B cell (primary cell): ENCODE measurements around the gene RIPOR1. TPM values are rescaled to one million over a fixed set of nuclear protein-coding genes. Genes with fewer than 3 reads are reported as not detected.
A peak's percentile ranks its signal among the peaks of the same experiment; 100 is the strongest.
"Not testable (repeated sequence)": the region's sequence is repeated elsewhere in the genome, so short reads cannot be mapped to it uniquely, and the experiment has no call there.

Source experiments
- ATAC-seq: fragments of 200-7000 bp; cut with Tn5 transposase; one replicate; pipeline ENCODE4 v1.10.0; 2021; ENCODE audit warnings: low read depth, mild to moderate bottlenecking, moderate number of reproducible peaks, moderate library complexity
- CTCF ChIA-PET: fragments of 350-600 bp; sonication (Branson Sonifier 250); formaldehyde crosslinking; loops from one replicate; lab custom pipeline; 2021; ENCODE audit warnings: antibody characterized with exemption, inconsistent platforms; lab: Charles Lee
- POLR2A ChIA-PET: fragments of 350-600 bp; sonication (Branson Sonifier 250); formaldehyde crosslinking; loops from one replicate; lab custom pipeline; 2021; ENCODE audit warnings: antibody characterized with exemption; lab: Charles Lee
- DNase-seq: peaks from one replicate; pipeline ENCODE4 v3.0.0; 2013
- H2AFZ ChIP-seq: 2 replicates; pipeline ENCODE4 v1.6.1; 2012; ENCODE audit warnings: mild to moderate bottlenecking, low read depth, low read length; ENCODE audit not compliant: insufficient read depth, poor library complexity, severe bottlenecking
- H3K27ac ChIP-seq, 2 donors: 1 replicate in 1 of 2; 2 replicates in 1 of 2; pipeline ENCODE4 v1.5.1; 2012 to 2013; ENCODE audit warnings: low read length in 2 of 2, mild to moderate bottlenecking in 2 of 2, moderate library complexity in 1 of 2
- H3K27me3 ChIP-seq, 4 experiments: fragments of 200-600 bp in 1 of 4; sonication (generic) in 1 of 4; replicated peaks in 1 of 4; 1 replicate in 2 of 4; 2 replicates in 2 of 4; pipeline versions ENCODE4 v1.6.1 to v1.7.0; 2013 to 2016; ENCODE audit warnings: low read length in 3 of 4, mild to moderate bottlenecking in 2 of 4, mixed read lengths in 1 of 4, moderate library complexity in 1 of 4; ENCODE audit not compliant: insufficient read depth in 4 of 4, control insufficient read depth in 3 of 4; ENCODE audit errors: control extremely low read depth in 1 of 4
- H3K36me3 ChIP-seq, 2 experiments: replicated peaks in 1 of 2; 1 replicate in 1 of 2; 2 replicates in 1 of 2; pipeline versions ENCODE4 v1.6.1 to v1.7.1; 2013; ENCODE audit warnings: low read length in 1 of 2; ENCODE audit not compliant: insufficient read depth in 2 of 2, control insufficient read depth in 1 of 2; ENCODE audit errors: control extremely low read depth in 1 of 2, extremely low read depth in 1 of 2
- H3K4me1 ChIP-seq, 2 donors: fragments of 200-600 bp in 1 of 2; sonication (generic) in 1 of 2; 1 replicate in 1 of 2; 2 replicates in 1 of 2; pipeline versions ENCODE4 v1.5.1 to v1.6.1; 2013 to 2017; ENCODE audit warnings: low read length in 2 of 2; ENCODE audit not compliant: control insufficient read depth in 2 of 2, insufficient read depth in 2 of 2
- H3K4me2 ChIP-seq: replicated peaks from 2 replicates; pipeline ENCODE3; 2012; ENCODE audit warnings: mild to moderate bottlenecking, low read depth, low read length; ENCODE audit not compliant: poor library complexity, severe bottlenecking
- H3K4me3 ChIP-seq, 5 experiments: fragments of 200-600 bp in 1 of 5; sonication (generic) in 1 of 5; 1 replicate in 3 of 5; 2 replicates in 2 of 5; pipeline versions ENCODE4 v1.5.1 to v1.7.0; 2011 to 2016; ENCODE audit warnings: low read length in 4 of 5, mild to moderate bottlenecking in 4 of 5, low read depth in 2 of 5, control low read depth in 1 of 5, moderate library complexity in 1 of 5; ENCODE audit not compliant: insufficient read depth in 1 of 5; ENCODE audit errors: control extremely low read depth in 1 of 5, extremely low read depth in 1 of 5
- H3K79me2 ChIP-seq: fragments of 200-600 bp; sonication (generic); one replicate; pipeline ENCODE4 v1.6.0; 2016; ENCODE audit warnings: low read length; ENCODE audit not compliant: control insufficient read depth, insufficient read depth
- H3K9ac ChIP-seq: fragments of 200-600 bp; sonication (generic); 2 replicates; pipeline ENCODE4 v1.6.1; 2017; ENCODE audit warnings: mild to moderate bottlenecking, low read length, moderate library complexity
- H3K9me3 ChIP-seq, 3 donors: one replicate each; pipeline versions ENCODE4 v1.6.1 to v1.7.1; 2013; ENCODE audit warnings: low read length in 2 of 3; ENCODE audit not compliant: control insufficient read depth in 2 of 3, insufficient read depth in 1 of 3; ENCODE audit errors: control extremely low read depth in 1 of 3
- H4K20me1 ChIP-seq: 2 replicates; pipeline ENCODE4 v1.6.0; 2012; ENCODE audit warnings: mild to moderate bottlenecking, low read length; ENCODE audit not compliant: insufficient read depth, control insufficient read depth, poor library complexity, severe bottlenecking
- H3K27ac Mint-ChIP-seq: one replicate; pipeline ENCODE4 v1.8.0; 2021; ENCODE audit warnings: mixed read lengths
- H3K27me3 Mint-ChIP-seq: one replicate; pipeline ENCODE4 v1.8.0; 2021; ENCODE audit warnings: mixed read lengths
- H3K4me1 Mint-ChIP-seq: one replicate; pipeline ENCODE4 v1.8.0; 2021; ENCODE audit warnings: mixed read lengths
- H3K4me3 Mint-ChIP-seq: one replicate; pipeline ENCODE4 v1.8.0; 2021; ENCODE audit warnings: mixed read lengths
- H3K9me3 Mint-ChIP-seq: one replicate; pipeline ENCODE4 v1.8.0; 2022; ENCODE audit warnings: mixed read lengths; ENCODE audit not compliant: insufficient read depth
- EZH2 ChIP-seq: IDR thresholded peaks from 2 replicates; pipeline ENCODE4 v1.6.1; 2012; ENCODE audit warnings: borderline replicate concordance, low read depth, mild to moderate bottlenecking, moderate library complexity, low read length; ENCODE audit not compliant: insufficient read depth, poor library complexity, severe bottlenecking
- WGBS: methylation state at CpG from one replicate; pipeline ENCODE4 v1.1.5; 2013; ENCODE audit warnings: missing lambda C conversion rate; ENCODE audit not compliant: insufficient coverage; 5-methylcytosine and 5-hydroxymethylcytosine counted together
- intact Hi-C: fragments of 100-400 bp; cut with micrococcal nuclease; formaldehyde crosslinking; loops from one replicate; pipeline ENCODE4 v1.10.0; 2022
- polyA plus RNA-seq: library from polyadenylated mRNA; depleted of rRNA; stranded (reverse); fragments of >200 nt; gene quantifications from 2 replicates; pipeline ENCODE4 v1.2.3, GENCODE V29; 2012
- total RNA-seq, 2 donors: library from RNA; stranded (reverse); fragments of 120-200 nt in 1 of 2; gene quantifications; 1 replicate in 1 of 2; 2 replicates in 1 of 2; pipeline versions ENCODE4 v1.2.3 to v1.2.4, GENCODE V29; 2013 to 2022
- TF ChIP-seq, protein P1 (sequence below): fragments of 200-600 bp; IDR thresholded peaks from one replicate; pipeline ENCODE4 v1.8.0; 2022; ENCODE audit warnings: antibody characterized with exemption, mild to moderate bottlenecking

RIPOR1 gene
- total and polyA plus RNA-seq, 2 donors (not counting 1 experiment from before 2014, with no cell fraction given), result 124 to 363 TPM

DNA sequence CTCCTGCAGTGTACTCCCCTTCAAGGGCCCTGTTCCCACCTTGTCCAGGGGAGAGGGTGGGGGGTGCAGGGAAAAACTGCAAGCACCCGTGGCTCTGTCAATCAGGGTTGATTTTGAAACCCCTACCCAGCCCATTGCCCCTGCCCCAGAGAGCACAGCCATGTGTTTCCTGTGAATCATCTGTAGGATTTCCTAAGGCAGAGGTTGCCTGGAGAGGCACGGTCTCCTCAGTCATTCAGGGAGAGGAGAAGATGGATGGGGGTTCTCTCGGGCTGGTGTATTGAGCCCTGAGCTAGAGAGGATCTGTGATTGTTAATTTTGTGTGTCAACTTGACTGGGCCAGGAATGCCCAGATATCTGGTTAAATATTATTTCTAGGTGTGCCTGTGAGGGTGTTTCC, 41.8 kb upstream of the RIPOR1 start:
- Mint-ChIP-seq H3K27ac (peak overlapping the region; percentile 68), H3K4me3 (no peak overlapping the region), H3K4me1 (peaks cover 77% of the 10 kb centered on the region), H3K9me3 (no peaks in the 10 kb centered on the region), H3K27me3 (no peaks in the 10 kb centered on the region)
- TF ChIP-seq, protein P1, sequence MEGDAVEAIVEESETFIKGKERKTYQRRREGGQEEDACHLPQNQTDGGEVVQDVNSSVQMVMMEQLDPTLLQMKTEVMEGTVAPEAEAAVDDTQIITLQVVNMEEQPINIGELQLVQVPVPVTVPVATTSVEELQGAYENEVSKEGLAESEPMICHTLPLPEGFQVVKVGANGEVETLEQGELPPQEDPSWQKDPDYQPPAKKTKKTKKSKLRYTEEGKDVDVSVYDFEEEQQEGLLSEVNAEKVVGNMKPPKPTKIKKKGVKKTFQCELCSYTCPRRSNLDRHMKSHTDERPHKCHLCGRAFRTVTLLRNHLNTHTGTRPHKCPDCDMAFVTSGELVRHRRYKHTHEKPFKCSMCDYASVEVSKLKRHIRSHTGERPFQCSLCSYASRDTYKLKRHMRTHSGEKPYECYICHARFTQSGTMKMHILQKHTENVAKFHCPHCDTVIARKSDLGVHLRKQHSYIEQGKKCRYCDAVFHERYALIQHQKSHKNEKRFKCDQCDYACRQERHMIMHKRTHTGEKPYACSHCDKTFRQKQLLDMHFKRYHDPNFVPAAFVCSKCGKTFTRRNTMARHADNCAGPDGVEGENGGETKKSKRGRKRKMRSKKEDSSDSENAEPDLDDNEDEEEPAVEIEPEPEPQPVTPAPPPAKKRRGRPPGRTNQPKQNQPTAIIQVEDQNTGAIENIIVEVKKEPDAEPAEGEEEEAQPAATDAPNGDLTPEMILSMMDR, result no peak
- TF ChIP-seq EZH2, result no peak
- DNase-seq (no peak), ATAC-seq (no peak)
- H2AFZ ChIP-seq, result no peak overlapping the region
- H3K4me1 ChIP-seq, result peaks cover 76 to 84% of the 10 kb centered on the region in 2 donors
- H3K79me2 ChIP-seq, result peaks cover 48% of the 10 kb centered on the region
- 39% methylated on average over 2 of the region's 3 CpGs for WGBS
- no peak overlapping the region for H3K4me2 ChIP-seq
- POLR2A ChIA-PET, result interaction anchor here (0.5 kb wide), 1 partner anchor 184 kb away, joined by 4 read pairs; no protein-coding TSS in a partner anchor
- CTCF ChIA-PET, result interaction anchor here (23.6 kb wide), 1 partner anchor 31 kb away, joined by 817 read pairs; no protein-coding TSS in a partner anchor
- no peak overlapping the region for H3K9ac ChIP-seq
- H3K27ac ChIP-seq, result peak overlapping the region in 1 of 2 donors; percentile 2
- H4K20me1 ChIP-seq, result no peaks in the 10 kb centered on the region
- no peak overlapping the region for H3K4me3 ChIP-seq
- intact Hi-C loops, result loop anchor here (10.0 kb wide), 1 partner anchor 318 kb away; the partner anchor contains the start of genes RANBP10 and TSNAXIP1
- peaks cover 0 to 2% (median 0%) of the 10 kb centered on the region in 3 donors for H3K9me3 ChIP-seq
- no peaks in the 10 kb centered on the region for H3K27me3 ChIP-seq
- peaks cover 0 to 22% of the 10 kb centered on the region in 2 experiments for H3K36me3 ChIP-seq

DNA sequence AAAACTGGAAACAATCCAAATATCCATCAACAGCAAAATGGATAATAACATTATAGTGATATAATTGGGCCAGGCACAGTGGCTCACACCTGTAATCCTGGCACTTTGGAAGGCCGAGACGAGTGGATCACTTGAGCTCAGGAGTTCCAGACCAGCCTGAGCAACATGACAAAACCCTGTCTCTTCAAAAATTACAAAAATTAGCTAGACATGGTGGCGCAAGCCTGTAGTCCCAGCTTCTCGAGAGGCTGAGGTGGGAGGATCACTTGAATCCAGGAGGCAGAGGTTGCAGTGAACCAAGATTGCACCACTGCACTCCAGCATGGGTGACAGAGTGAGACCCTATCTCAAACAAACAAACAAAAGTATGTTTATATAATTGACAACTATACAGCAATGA, 41.1 kb upstream of the RIPOR1 start:
- WGBS, result 85% methylated on average over 2 of the region's 4 CpGs
- H3K9me3 ChIP-seq, H3K9me3 Mint-ChIP-seq, H3K27me3 ChIP-seq, H2AFZ ChIP-seq, H3K4me3 ChIP-seq, H3K27me3 Mint-ChIP-seq, H3K4me3 Mint-ChIP-seq, H4K20me1 ChIP-seq, H3K4me2 ChIP-seq, H3K9ac ChIP-seq, ATAC-seq, DNase-seq: not testable (repeated sequence)
- Mint-ChIP-seq H3K4me1 (peaks cover 75% of the 10 kb centered on the region), H3K27ac (peak overlapping the region; percentile 59)
- peaks cover 48% of the 10 kb centered on the region for H3K79me2 ChIP-seq
- ChIA-PET POLR2A (interaction anchor here (0.5 to 1.6 kb wide), 2 partner anchors 17 to 183 kb away, joined by 4 to 7 read pairs; no protein-coding TSS in a partner anchor), CTCF (interaction anchor here (1.6 to 23.6 kb wide), 3 partner anchors 30 to 60 kb away, joined by 5 to 817 read pairs (median 25); no protein-coding TSS in a partner anchor)
- H3K4me1 ChIP-seq, result peaks cover 76 to 84% of the 10 kb centered on the region in 2 donors
- peaks cover 0 to 22% of the 10 kb centered on the region in 2 experiments for H3K36me3 ChIP-seq
- H3K27ac ChIP-seq, result peak overlapping the region in 1 of 2 donors; percentile 49
- intact Hi-C loops, result loop anchor here (10.0 kb wide), 1 partner anchor 317 kb away; the partner anchor contains the start of genes RANBP10 and TSNAXIP1
